ENCODE data around the gene GRK7.

GRK7 gene

GRCh38 chr3:141738891-141739363 lies 24.3 kb upstream of the GRK7 start:
- H3K4me3 ChIP-seq (ENCODE audit: low read depth, low read length) = peak overlapping the region; percentile 87
- peak; percentile 58 for DNase-seq (ENCODE audit: low read depth)
- TF ChIP-seq MAX (IDR thresholded peaks at IDR 0.05; ENCODE audit: low read depth, low read length) = peak; percentile 19; the same call in 1 of the 2 replicates
- TF ChIP-seq CTCF (IDR thresholded peaks at IDR 0.05; ENCODE audit: low read depth, low read length) = no peak

- no peak for TF ChIP-seq MYC (IDR thresholded peaks at IDR 0.05; ENCODE audit: low read depth, low read length)
- no peak for TF ChIP-seq POLR2A (IDR thresholded peaks at IDR 0.05; ENCODE audit: extremely low read depth, insufficient read length)
- no peak for TF ChIP-seq MAX (IDR thresholded peaks at IDR 0.05; ENCODE audit: low read depth, low read length)
- TF ChIP-seq CTCF (IDR thresholded peaks at IDR 0.05; ENCODE audit: low read depth, low read length) = no peak
- peak overlapping the region; percentile 87 for H3K4me3 ChIP-seq (ENCODE audit: low read depth, low read length)
- no peak for DNase-seq (ENCODE audit: low read depth)
Observed at GRCh38 chr3:141739731-141740130, 23.5 kb upstream of the GRK7 start.

- no peak for TF ChIP-seq CTCF (IDR thresholded peaks at IDR 0.05; ENCODE audit: low read depth, low read length)
- no peak for TF ChIP-seq POLR2A (IDR thresholded peaks at IDR 0.05; ENCODE audit: extremely low read depth, insufficient read length)
- no peak for TF ChIP-seq MAX (IDR thresholded peaks at IDR 0.05; ENCODE audit: low read depth, low read length)
- no peak for TF ChIP-seq MYC (IDR thresholded peaks at IDR 0.05; ENCODE audit: low read depth, low read length)
- H3K4me3 ChIP-seq (ENCODE audit: low read depth, low read length) = peak overlapping the region; percentile 87
Observed at GRCh38 chr3:141740349-141740748, 22.9 kb upstream of the GRK7 start.

GRCh38 chr3:141743305-141743704 lies 19.9 kb upstream of the GRK7 start:
- H3K4me3 ChIP-seq (ENCODE audit: low read depth, low read length) = peak overlapping the region; percentile 16
- no peak for DNase-seq (ENCODE audit: low read depth)

More at GRCh38 chr3:141740349-141740748, 22.9 kb upstream of the GRK7 start:
- no peak for DNase-seq (ENCODE audit: low read depth)

GRCh38 chr3:141746962-141747361 lies 16.2 kb upstream of the GRK7 start:
- DNase-seq (ENCODE audit: low read depth) = no peak
- H3K4me3 ChIP-seq (ENCODE audit: low read depth, low read length) = no peak overlapping the region
- TF ChIP-seq CTCF (IDR thresholded peaks at IDR 0.05; ENCODE audit: low read depth, low read length) = no peak
- TF ChIP-seq MAX (IDR thresholded peaks at IDR 0.05; ENCODE audit: low read depth, low read length) = no peak
- TF ChIP-seq POLR2A (IDR thresholded peaks at IDR 0.05; ENCODE audit: extremely low read depth, insufficient read length) = no peak
- TF ChIP-seq MYC (IDR thresholded peaks at IDR 0.05; ENCODE audit: low read depth, low read length) = no peak

More at GRCh38 chr3:141743305-141743704, 19.9 kb upstream of the GRK7 start:
- no peak for TF ChIP-seq MAX (IDR thresholded peaks at IDR 0.05; ENCODE audit: low read depth, low read length)
- TF ChIP-seq POLR2A (IDR thresholded peaks at IDR 0.05; ENCODE audit: extremely low read depth, insufficient read length) = no peak
- TF ChIP-seq CTCF (IDR thresholded peaks at IDR 0.05; ENCODE audit: low read depth, low read length) = no peak
- no peak for TF ChIP-seq MYC (IDR thresholded peaks at IDR 0.05; ENCODE audit: low read depth, low read length)

- no peak for DNase-seq (ENCODE audit: low read depth)
- TF ChIP-seq MAX (IDR thresholded peaks at IDR 0.05; ENCODE audit: low read depth, low read length) (no peak), POLR2A (IDR thresholded peaks at IDR 0.05; ENCODE audit: extremely low read depth, insufficient read length) (no peak), CTCF (IDR thresholded peaks at IDR 0.05; ENCODE audit: low read depth, low read length) (no peak), MYC (IDR thresholded peaks at IDR 0.05; ENCODE audit: low read depth, low read length) (no peak)
Observed at GRCh38 chr3:141753399-141753798, 9.8 kb upstream of the GRK7 start.

More at GRCh38 chr3:141753399-141753798, 9.8 kb upstream of the GRK7 start:
- H3K4me3 ChIP-seq (ENCODE audit: low read depth, low read length) = no peak overlapping the region
